HG03095 (cell line): ENCODE data around the gene ACTN4.

ENCODE experiments used
- ATAC-seq: cut with Tn5 transposase; IDR thresholded peaks from one replicate; pipeline ENCODE4 v1.9.1; 2021; ENCODE audit warnings: moderate library complexity; ENCODE audit not compliant: unreplicated experiment

ACTN4 gene

GRCh38 chr19:38708413-38709024, 61.1 kb downstream of the ACTN4 start:
- no peak for ATAC-seq

- ATAC-seq: no peak
These were observed 61.7 kb downstream of the ACTN4 start for GRCh38 chr19:38709119-38709518.

GRCh38 chr19:38709671-38710415, 62.4 kb downstream of the ACTN4 start:
- ATAC-seq: no peak

GRCh38 chr19:38710416-38710702, 62.9 kb downstream of the ACTN4 start:
- ATAC-seq: no peak

- ATAC-seq: no peak
These were observed 63.7 kb downstream of the ACTN4 start for GRCh38 chr19:38710928-38711725.

- no peak for ATAC-seq
These were observed 64.3 kb downstream of the ACTN4 start for GRCh38 chr19:38711726-38712153.

- ATAC-seq: no peak
These were observed 64.8 kb downstream of the ACTN4 start for GRCh38 chr19:38712161-38712748.

- no peak for ATAC-seq
These were observed 65.8 kb downstream of the ACTN4 start for GRCh38 chr19:38713227-38713649.

GRCh38 chr19:38713865-38714264, 66.4 kb downstream of the ACTN4 start:
- no peak for ATAC-seq

GRCh38 chr19:38714354-38714778, 66.9 kb downstream of the ACTN4 start:
- ATAC-seq: no peak

- ATAC-seq: no peak
These were observed 68.1 kb downstream of the ACTN4 start for GRCh38 chr19:38715555-38715954.

- no peak for ATAC-seq
These were observed 69.6 kb downstream of the ACTN4 start for GRCh38 chr19:38717051-38717450.

- ATAC-seq: no peak
These were observed 70.4 kb downstream of the ACTN4 start for GRCh38 chr19:38717855-38718254.

- no peak for ATAC-seq
These were observed 71.5 kb downstream of the ACTN4 start for GRCh38 chr19:38718747-38719543.

- ATAC-seq: no peak
These were observed 72.5 kb downstream of the ACTN4 start for GRCh38 chr19:38719761-38720558.

GRCh38 chr19:38720559-38721236, 73.2 kb downstream of the ACTN4 start:
- no peak for ATAC-seq

- no peak for ATAC-seq
These were observed 74.0 kb downstream of the ACTN4 start for GRCh38 chr19:38721496-38721895.

- no peak for ATAC-seq
These were observed 74.7 kb downstream of the ACTN4 start for GRCh38 chr19:38721979-38722773.
